ENCODE measurements around the gene TPM3.

- no peak for TF ChIP-seq POLR2A (IDR thresholded peaks at IDR 0.05; ENCODE audit: low read length)
- TF ChIP-seq GATA1 (IDR thresholded peaks at IDR 0.05; ENCODE audit: low read depth, low read length) = no peak
Measured at GRCh38 chr1:154236855-154237254, 45.0 kb upstream of the TPM3 start.
